ENCODE results near the gene HPCAL1. TPM values are rescaled to one million over a fixed set of nuclear protein-coding genes. Genes with fewer than 3 reads are reported as not detected.

Gene HPCAL1
- total RNA-seq, 2 experiments from 2014 or later: 9.2 to 9.7 TPM

- intact Hi-C loops (cut with micrococcal nuclease; ENCODE audit: unreplicated experiment): no loop called here
- ChIA-PET CTCF (ENCODE audit: unreplicated experiment) (no interaction called here), POLR2A (interaction anchor here (0.9 kb wide), 1 partner anchor 329 kb away, joined by 3 read pairs; no protein-coding TSS in a partner anchor)
- DNase-seq (ENCODE audit: low spot score): no peak
- H3K4me1 ChIP-seq (ENCODE audit: insufficient read depth, low read length, poor library complexity, severe bottlenecking): peaks cover 45% of the 10 kb centered on the region
- H3K4me3 ChIP-seq (ENCODE audit: low read depth, low read length, poor library complexity, severe bottlenecking): no peak overlapping the region
- H3K36me3 ChIP-seq (ENCODE audit: insufficient read depth, low read length): no peaks in the 10 kb centered on the region; the same call in 1 of the 2 replicates
- no TSS peak for BruUV-seq (replicated peaks)
- H3K9me2 ChIP-seq (ENCODE audit: insufficient read depth, low read length): no peaks in the 10 kb centered on the region
- H3K79me2 ChIP-seq (ENCODE audit: insufficient read depth, low read depth, low read length): no peaks in the 10 kb centered on the region
- H3K27ac ChIP-seq (ENCODE audit: low read depth, low read length, poor library complexity, severe bottlenecking): no peak overlapping the region
- no peaks in the 10 kb centered on the region for H3K9me3 ChIP-seq (ENCODE audit: low read length)
- no peak overlapping the region for H3K4me2 ChIP-seq (ENCODE audit: low read length)
- no peak overlapping the region for H2AFZ ChIP-seq (ENCODE audit: low read length)
- no peak for TF ChIP-seq EZH2phosphoT487 (IDR thresholded peaks at IDR 0.05; ENCODE audit: borderline replicate concordance, low read depth, low read length)
- TF ChIP-seq CTCF (conservative IDR thresholded peaks at IDR 0.05; ENCODE audit: low read length): no peak
- H4K20me1 ChIP-seq (ENCODE audit: insufficient read depth, low read length): no peaks in the 10 kb centered on the region
These were observed 111.3 kb downstream of the HPCAL1 start for GRCh38 chr2:10413991-10414451.

GRCh38 chr2:10414591-10414990 lies 111.9 kb downstream of the HPCAL1 start:
- H3K36me3 ChIP-seq (ENCODE audit: insufficient read depth, low read length): no peaks in the 10 kb centered on the region; the same call in 1 of the 2 replicates
- intact Hi-C loops (cut with micrococcal nuclease; ENCODE audit: unreplicated experiment): no loop called here
- BruUV-seq (replicated peaks): no TSS peak
- H3K79me2 ChIP-seq (ENCODE audit: insufficient read depth, low read depth, low read length): no peaks in the 10 kb centered on the region
- TF ChIP-seq CTCF (conservative IDR thresholded peaks at IDR 0.05; ENCODE audit: low read length): no peak
- TF ChIP-seq EZH2phosphoT487 (IDR thresholded peaks at IDR 0.05; ENCODE audit: borderline replicate concordance, low read depth, low read length): no peak
- CTCF ChIA-PET (ENCODE audit: unreplicated experiment): no interaction called here
- no peaks in the 10 kb centered on the region for H4K20me1 ChIP-seq (ENCODE audit: insufficient read depth, low read length)
- POLR2A ChIA-PET: interaction anchor here (0.9 kb wide), 1 partner anchor 329 kb away, joined by 3 read pairs; no protein-coding TSS in a partner anchor
- no peaks in the 10 kb centered on the region for H3K9me3 ChIP-seq (ENCODE audit: low read length)
- no peak overlapping the region for H3K4me2 ChIP-seq (ENCODE audit: low read length)
- no peak overlapping the region for H2AFZ ChIP-seq (ENCODE audit: low read length)
- peaks cover 39% of the 10 kb centered on the region for H3K4me1 ChIP-seq (ENCODE audit: insufficient read depth, low read length, poor library complexity, severe bottlenecking)
- H3K27ac ChIP-seq (ENCODE audit: low read depth, low read length, poor library complexity, severe bottlenecking): no peak overlapping the region
- no peak overlapping the region for H3K4me3 ChIP-seq (ENCODE audit: low read depth, low read length, poor library complexity, severe bottlenecking)
- H3K9me2 ChIP-seq (ENCODE audit: insufficient read depth, low read length): no peaks in the 10 kb centered on the region
- no peak for DNase-seq (ENCODE audit: low spot score)

- no peak for TF ChIP-seq EZH2phosphoT487 (IDR thresholded peaks at IDR 0.05; ENCODE audit: borderline replicate concordance, low read depth, low read length)
- no peak for TF ChIP-seq CTCF (conservative IDR thresholded peaks at IDR 0.05; ENCODE audit: low read length)
- intact Hi-C loops (cut with micrococcal nuclease; ENCODE audit: unreplicated experiment): no loop called here
- DNase-seq (ENCODE audit: low spot score): no peak
- H3K27ac ChIP-seq (ENCODE audit: low read depth, low read length, poor library complexity, severe bottlenecking): no peak overlapping the region
- H3K36me3 ChIP-seq (ENCODE audit: insufficient read depth, low read length): no peaks in the 10 kb centered on the region; the same call in 1 of the 2 replicates
- H3K4me2 ChIP-seq (ENCODE audit: low read length): no peak overlapping the region
- no peak overlapping the region for H2AFZ ChIP-seq (ENCODE audit: low read length)
- CTCF ChIA-PET (ENCODE audit: unreplicated experiment): no interaction called here
- no TSS peak for BruUV-seq (replicated peaks)
- H4K20me1 ChIP-seq (ENCODE audit: insufficient read depth, low read length): no peaks in the 10 kb centered on the region
- POLR2A ChIA-PET: interaction anchor here (0.9 kb wide), 1 partner anchor 330 kb away, joined by 3 read pairs; no protein-coding TSS in a partner anchor
- no peaks in the 10 kb centered on the region for H3K79me2 ChIP-seq (ENCODE audit: insufficient read depth, low read depth, low read length)
- no peaks in the 10 kb centered on the region for H3K9me3 ChIP-seq (ENCODE audit: low read length)
- no peaks in the 10 kb centered on the region for H3K9me2 ChIP-seq (ENCODE audit: insufficient read depth, low read length)
- H3K4me3 ChIP-seq (ENCODE audit: low read depth, low read length, poor library complexity, severe bottlenecking): no peak overlapping the region
- H3K4me1 ChIP-seq (ENCODE audit: insufficient read depth, low read length, poor library complexity, severe bottlenecking): peaks cover 35% of the 10 kb centered on the region
These were observed 112.3 kb downstream of the HPCAL1 start for GRCh38 chr2:10415048-10415447.

All from OCI-LY7 (cell line).